22Rv1 (cell line): ENCODE measurements around the gene CTBP2.

Experiments
- ZFX ChIP-seq: fragments of 450-650 bp; IDR thresholded peaks from 2 replicates; pipeline ENCODE4 v1.6.1; 2017; ENCODE audit warnings: antibody characterized with exemption, borderline replicate concordance
- TF ChIP-seq, protein P1 (sequence below): fragments of 450-650 bp; IDR thresholded peaks from 2 replicates; pipeline ENCODE4 v1.5.1; 2017; ENCODE audit warnings: mild to moderate bottlenecking

DNA sequence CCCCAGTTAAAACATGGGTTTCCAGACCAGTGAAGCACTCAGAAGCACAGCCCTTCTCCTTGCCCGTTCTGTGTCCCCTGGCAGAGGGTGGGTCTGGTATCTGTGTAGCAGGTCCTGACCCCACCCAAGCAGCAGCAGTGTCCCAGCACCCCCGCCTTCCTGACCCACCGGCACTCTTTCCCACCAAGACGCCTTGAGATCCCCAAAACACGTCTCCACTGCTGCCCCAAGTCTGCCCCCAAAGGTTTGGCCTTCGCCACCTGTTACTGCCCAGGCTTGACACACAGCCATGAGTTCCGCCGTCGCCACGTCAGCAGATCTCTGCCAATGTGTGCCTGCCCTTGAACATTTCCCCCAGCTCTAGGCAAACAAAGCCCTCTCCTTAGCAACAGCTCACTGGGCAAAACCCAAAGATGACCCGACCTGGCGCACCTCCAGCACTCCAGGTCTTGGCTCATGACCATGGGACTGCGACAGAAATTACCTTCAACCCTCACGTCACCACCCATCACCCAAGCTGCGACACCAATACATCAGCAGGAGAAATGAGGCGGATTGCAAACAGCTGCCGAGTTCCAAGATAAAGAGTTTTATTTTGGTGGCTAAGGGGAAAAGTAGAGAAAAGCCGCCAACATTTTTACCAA is 75.6 kb downstream of the CTBP2 start:
- TF ChIP-seq, protein P1, sequence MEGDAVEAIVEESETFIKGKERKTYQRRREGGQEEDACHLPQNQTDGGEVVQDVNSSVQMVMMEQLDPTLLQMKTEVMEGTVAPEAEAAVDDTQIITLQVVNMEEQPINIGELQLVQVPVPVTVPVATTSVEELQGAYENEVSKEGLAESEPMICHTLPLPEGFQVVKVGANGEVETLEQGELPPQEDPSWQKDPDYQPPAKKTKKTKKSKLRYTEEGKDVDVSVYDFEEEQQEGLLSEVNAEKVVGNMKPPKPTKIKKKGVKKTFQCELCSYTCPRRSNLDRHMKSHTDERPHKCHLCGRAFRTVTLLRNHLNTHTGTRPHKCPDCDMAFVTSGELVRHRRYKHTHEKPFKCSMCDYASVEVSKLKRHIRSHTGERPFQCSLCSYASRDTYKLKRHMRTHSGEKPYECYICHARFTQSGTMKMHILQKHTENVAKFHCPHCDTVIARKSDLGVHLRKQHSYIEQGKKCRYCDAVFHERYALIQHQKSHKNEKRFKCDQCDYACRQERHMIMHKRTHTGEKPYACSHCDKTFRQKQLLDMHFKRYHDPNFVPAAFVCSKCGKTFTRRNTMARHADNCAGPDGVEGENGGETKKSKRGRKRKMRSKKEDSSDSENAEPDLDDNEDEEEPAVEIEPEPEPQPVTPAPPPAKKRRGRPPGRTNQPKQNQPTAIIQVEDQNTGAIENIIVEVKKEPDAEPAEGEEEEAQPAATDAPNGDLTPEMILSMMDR: no peak
- TF ChIP-seq ZFX: no peak
